Endothelial cell of hepatic sinusoid (primary cell): ENCODE measurements around the gene TOM1L2.

Experiments used
- in situ Hi-C: cut with HindIII; loops from 2 replicates; pipeline ENCODE4 v1.10.0; 2017; ENCODE audit warnings: low sequenced_read_pairs

The TOM1L2 gene

DNA sequence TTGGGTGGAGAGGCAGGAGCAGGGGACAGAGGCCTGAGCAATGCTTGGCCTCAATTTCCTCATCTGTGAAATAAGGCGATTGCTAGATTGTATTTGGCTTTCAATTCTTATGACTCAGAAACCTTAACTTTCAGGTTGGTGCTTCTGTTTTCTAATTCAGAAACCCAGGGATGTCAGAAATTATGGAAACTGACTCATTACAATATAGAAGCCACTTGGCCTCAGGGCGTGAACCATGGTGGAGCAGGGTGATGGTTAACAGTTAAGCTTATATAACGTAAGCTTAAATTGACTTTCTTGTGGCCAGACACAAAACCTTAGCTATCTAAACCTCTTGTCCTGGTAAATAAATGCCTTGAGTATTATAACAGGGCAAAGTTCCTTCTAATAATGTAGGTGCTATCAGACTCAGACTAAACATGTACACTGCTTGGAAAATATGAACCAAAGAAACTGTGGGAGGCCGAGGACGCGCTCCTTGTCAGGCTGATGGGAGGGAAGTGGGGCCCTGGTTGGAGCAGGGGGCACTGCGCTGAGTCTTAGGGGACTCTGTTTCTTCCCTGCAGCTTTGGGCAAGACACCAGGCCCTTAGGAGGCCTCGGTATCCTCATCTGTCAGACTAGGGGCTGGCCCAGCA, 118.3 kb downstream of the TOM1L2 start:
- in situ Hi-C loops, result loop anchor here (5.0 kb wide), 2 partner anchors 42 to 162 kb away; no protein-coding TSS in a partner anchor

DNA sequence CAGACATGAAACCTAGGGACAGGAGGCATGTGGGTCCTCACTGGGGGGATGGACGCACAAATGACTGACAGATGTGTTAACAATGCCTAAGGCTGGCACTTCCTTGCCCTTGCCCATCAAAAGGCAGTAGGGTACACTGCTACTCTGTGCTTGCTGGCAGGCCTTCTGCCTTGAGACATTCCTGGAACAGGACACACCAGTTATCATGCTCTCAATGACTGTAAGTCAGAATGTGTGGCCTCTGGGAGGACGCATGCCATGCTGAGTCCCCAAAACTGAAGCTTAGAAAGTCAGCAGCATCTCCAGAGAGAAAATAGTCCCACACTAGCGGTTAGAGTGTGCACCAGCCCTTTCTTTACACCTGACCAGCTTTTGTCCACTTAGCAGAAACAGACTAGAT, 119.3 kb downstream of the TOM1L2 start:
- in situ Hi-C loops, result loop anchor here (5.0 kb wide), 2 partner anchors 41 to 161 kb away; no protein-coding TSS in a partner anchor

DNA sequence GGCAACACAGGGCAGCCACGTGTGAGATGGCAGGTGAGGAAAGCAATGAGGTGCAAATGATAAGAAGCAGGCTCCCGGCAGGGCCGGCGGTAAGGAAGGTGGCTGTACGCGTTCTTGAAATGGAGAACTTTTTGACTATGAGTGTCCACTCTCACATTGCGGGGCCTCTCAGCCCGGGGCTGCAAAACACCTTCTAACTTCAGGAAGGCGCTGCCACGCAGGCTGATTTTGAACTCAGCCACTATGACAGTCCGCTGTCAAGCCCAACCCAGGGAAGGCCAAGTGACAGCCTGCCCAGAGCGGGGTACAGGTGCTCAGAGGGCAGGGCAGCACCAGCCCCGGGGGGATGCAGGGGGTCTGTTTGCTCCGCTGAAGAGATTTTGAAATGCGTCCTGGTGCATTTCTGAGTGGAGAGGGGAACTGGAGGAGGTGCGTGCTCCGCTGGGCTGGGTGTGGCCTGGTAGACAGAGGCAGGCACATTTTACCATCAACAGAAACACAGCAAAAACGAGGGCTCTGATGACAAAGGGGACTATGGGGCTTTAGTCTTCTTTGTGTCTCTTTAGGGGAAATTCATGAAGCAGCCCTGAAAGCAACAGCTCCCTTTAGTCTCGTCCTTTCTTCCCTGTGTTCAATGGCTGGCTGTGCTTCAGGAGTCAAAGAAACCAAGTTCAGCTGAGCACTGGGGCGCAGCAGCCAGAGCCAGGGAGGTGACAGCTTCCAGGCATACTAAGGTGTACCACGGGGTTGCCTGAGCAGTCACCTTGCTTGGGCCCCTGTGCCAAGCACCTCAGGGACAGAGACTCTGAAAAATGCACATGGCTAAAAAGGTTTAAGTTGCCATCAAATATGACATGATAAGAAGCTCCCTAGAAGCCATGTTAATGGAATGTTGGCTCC, 120.8 kb downstream of the TOM1L2 start:
- in situ Hi-C loops, result loop anchor here (5.0 kb wide), 2 partner anchors 39 to 159 kb away; no protein-coding TSS in a partner anchor

DNA sequence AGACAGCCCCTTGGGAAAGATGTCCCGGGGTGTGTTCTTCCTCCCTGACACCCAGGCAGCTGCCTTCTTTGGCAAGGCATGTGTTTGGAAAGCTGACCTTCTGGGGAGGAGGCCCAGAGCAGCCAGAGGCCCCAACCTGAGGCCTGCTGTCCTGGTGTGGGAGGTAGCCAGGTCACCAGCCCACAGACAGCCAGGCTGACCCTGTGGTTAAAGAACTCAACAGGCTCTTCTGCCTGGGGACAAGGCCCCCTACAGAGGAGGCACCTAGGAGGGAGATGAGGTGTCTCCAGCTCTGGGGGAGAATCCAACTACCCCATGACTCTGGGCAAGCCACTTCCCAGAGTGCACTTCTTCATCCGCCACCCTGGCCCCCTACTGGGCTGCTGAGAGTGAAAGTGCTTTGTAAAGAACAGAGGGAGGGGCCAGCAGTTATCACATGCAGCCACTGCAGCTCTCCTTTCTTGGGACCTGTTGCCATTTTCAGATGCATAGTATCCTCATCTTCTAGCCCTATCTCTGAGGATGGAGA, 122.3 kb downstream of the TOM1L2 start:
- in situ Hi-C loops, result loop anchor here (5.0 kb wide), 2 partner anchors 38 to 158 kb away; no protein-coding TSS in a partner anchor

DNA sequence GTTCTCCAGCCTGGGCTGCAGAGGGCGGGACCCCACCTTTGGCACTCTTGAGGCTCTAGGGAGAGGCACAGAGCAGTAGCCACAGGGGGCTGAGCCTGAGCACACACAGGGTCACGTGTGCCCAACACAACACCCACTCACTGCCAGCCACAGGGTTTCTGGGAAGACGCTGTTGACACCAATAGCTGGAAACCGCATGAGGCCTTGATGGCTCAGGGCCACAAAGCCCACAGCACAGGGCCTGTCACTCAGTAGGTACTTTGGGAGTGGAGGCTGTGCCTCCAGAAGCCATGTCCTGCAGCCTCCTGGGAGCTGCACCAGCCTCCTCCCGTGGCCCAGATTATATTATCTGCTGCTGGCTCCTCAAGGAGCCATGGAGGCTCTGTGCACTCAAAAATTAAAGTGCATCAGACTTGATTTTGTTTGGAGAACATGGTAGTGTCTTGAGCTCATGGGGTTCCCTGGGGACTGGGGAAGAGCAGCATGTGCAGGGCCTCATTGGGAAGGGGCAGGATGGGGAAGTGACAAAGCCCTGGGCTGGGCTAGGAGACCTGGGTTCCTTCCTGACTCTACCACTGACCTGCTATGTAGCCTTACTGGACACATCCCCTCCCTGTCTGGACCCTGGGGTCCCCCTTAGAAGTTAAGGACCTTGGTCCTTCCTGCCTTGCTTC, 122.9 kb downstream of the TOM1L2 start:
- in situ Hi-C loops, result no loop called here

DNA sequence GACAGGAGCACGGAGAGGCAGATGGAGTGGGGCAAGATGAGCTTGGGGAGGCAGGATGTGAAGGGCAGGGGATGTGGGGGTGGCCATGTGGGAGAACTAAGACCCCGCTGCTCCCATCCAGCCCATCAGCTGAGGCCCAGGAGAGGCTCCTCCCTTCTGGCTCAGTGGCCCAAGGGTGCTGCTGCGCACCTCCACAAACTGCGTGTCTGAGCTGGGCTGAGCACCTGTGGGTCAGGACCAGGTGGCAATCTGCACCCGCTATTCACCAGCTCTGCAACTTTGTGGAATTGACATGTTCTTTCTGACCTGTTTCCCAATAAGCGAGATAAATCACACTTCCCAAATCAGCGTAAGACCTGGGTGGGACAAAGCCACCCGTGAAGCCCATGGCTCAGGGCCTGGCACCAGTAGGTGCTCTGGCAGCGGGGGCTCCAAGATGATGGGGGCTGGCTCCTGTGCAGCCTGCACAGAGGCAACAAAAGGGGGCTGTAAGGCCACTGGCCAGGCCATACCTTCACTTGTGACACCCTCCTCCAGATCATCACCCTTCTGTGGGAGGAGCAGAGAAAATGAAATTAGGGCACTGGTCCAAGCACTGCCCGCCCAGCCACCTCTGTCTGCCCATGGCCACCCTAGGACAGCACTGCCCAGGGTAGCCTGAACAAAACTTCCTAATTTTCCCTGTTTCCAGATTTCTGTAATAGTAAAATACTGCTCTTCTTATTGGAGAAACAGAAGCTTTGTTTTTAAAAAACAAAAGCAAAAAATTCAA, 123.7 kb downstream of the TOM1L2 start:
- in situ Hi-C loops, result no loop called here

DNA sequence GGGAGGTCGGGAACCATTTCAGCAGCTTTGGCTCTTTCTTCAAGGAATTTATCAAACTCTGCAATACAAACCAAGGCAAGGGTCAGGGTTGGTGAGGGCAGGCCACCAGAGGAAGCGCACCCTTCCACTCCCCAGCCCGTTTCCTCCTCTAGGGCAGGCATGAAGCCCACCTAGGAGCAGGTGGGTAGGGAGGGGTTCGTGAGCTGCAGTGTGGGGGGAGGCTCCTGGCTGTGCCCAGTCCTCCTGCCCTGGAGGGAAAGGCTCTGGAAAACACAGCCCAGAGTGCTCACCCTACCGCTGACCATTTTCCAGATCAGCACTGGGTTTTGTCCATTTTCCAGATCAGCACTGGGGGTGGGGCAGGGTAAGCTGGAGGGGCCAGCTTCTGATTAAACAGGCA, 124.5 kb downstream of the TOM1L2 start:
- in situ Hi-C loops, result no loop called here

DNA sequence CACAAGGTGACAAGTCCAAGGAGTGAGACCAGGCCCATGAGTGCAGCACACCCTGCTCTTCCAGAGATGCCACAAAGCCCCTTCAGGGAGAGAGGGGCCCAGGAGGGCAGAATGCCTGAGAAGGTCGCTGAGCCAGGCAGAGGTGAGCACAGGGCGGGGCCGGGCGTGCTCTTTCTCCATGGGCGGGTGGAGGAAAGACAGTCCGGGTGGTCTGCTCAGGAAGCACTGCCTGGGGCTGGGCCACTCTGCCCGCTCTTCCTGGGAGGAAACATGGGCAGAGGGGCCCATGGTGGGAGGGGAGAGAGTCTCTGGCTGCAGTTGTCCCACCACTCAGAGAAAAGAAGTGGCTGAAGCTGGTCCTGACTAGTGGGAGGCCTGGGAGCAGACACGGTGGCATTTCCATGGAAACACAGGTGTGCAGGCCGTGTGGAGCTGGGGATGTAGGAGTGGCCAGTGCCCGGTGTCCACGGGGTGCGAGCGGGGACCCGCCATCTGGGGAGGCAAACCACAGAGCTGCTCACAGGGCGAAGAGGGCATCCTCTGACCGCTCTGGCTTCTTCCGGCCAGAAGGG, 125.0 kb downstream of the TOM1L2 start:
- in situ Hi-C loops, result no loop called here

DNA sequence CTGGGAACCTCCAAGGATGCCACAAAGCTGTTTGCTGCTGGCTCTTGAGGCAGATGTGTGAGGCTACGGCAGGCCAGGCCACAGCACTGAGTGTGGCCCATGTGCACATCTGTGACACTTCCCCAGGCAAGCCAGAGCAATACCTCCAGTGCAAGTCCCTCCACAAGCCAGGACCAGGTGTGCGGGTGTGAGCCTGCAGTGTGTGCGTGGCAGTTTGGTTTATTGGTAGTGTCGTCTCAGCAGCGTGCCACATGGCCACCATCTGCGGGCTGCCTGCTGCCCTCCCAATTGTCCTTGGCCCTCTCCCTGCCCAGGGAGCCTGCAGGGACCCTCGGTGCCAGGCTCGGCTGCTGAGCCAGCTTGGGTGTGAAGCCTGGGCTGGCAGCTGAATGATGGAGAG, 125.6 kb downstream of the TOM1L2 start:
- in situ Hi-C loops, result no loop called here

DNA sequence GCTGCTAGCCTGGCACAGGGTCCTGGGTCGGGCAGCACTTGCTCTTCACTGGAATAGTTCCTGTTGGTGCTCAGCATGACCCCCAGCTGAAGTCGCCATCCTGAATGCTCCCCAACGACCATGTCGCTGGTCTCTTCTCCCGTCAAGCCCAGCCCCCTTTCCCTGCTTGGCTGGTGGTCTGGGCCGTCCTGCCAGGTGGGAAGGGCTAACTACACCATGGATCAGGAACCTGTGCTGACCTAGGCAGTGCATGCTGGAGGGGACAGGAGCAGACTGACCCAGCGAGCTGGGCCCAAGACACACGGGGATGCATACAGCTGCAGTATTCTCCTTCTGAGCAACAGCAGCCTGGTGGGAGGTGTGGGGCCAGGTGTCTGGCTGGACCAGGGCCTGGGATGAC, 126.2 kb downstream of the TOM1L2 start:
- in situ Hi-C loops, result no loop called here

DNA sequence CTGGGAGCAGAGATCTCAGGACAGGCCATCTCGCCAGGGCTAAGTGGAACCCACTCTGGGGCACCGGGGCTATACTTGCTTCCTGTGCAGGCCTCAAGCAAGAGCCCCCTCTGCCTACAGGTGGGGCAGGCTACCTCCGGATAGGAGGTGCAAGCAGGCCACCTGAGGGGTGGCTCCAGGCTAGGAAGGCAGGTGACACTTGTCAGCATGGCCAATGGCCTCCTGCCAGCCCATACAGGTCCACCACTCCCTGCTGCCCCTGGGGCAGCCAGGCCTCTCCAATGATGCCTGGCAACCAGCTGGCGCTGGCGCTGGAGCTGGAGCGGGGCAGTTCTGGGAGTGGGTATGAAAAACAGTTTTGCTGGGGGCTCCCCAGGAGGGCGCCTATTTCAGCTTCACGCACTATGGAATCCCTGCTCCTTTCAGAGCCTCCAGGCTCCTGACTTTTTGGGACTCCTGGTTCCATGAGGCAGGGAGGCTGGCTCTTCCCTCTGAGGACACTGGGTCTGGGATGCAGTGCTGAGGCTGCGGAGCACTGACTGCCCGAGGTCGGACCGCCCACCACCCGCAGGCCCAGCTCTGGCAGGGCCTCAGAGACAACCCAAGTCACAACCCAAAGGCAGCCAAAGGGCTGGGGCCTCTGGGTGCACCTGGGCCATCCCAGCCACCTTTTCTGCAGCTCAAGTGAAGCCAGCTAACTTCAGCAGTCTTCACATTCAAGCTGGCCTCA, 127.0 kb downstream of the TOM1L2 start:
- in situ Hi-C loops, result no loop called here

DNA sequence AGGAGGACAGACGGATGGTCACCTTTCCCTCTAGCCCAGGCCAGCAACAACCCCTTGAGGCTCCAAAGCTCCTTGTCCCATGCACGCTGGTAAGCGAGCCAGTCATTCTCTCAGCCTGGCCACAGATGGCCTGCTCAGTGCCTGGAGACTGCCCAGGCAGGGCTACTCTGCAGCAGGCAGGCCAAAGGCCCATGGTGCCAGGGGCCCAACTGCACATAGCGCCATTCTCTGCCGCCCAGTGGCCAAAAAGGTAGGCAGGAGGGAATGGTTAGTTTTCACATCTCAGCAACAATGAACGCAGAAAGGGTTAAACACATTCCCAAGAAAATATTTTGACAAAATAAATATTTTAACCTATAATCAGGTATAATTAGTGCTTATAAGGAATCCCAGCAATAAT, 127.7 kb downstream of the TOM1L2 start:
- in situ Hi-C loops, result no loop called here

DNA sequence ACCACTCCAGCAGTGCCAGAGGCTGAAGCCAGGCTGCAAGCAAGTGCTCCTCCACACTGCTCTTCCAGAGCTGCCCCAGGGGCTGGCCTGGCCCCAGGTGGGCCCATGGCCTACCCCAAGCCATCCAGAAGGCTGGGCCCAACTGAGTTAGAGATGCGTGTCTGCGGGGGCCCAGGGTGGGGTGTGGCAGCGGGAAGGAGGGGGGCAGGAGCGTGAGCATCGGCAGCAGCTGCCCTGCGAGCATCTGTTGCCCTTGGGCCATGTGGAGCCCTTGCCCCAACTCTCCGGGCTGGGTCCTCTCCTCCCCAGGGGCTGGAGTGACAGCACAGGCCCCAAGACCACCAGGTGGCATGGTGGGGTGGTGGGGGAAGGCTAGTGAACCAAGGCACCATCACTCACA, 128.1 kb downstream of the TOM1L2 start:
- in situ Hi-C loops, result no loop called here

DNA sequence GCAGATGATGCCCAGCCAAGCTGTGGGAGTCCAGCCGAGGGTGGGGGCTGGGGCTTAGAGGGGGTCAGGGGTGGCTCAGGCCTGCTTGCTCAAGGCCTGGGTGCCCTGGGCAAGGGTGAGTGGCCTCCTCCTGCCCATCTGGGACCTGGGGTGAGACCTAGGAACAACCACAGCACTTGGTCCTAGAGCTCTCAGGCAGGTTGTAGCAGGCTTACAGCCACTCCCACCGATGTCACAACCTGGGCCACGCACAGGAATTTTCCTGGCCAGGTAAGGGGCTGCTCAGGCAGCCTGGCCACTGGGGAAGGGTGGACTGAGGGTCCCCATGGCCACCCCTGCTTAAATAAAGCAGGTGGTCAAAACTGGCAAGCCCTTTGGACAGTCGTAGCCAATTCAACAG, 129.1 kb downstream of the TOM1L2 start:
- in situ Hi-C loops, result no loop called here

DNA sequence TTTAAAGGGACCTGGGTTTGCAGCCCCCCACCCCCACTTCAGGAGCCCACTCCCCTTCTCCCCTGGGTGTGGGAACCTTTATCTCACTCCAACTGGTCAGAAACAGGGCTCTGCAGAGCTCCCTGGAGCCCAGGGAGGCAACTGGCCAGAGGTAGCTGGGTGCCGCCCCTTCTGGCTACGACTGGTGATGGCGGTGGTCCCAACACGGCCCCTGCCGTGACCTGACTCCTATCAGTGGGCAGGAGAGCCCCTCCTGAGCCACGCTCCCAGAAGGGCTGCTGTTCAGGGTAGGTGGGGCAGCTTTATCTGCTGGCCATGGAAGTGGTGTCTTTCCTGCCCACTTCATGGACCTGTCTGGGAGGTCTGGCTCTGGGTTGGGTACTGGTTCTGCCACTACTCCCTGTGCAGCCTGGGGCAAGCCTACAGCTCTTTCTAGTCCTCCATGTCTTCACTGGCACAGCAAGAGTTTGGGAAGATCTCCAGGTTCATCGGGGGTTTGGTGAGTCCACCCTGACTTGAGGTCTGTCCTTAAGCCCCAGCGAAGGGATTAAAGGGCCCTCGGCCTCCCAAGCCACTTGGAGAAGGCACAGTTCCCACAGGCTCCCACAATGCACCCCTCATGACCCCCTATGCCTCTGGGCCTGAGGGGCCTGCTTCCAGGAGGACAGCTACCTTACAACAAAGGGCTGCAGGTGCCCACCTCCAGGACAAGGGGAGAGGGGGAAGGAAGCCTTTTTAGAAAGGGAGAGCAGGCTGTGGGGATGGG, 129.9 kb downstream of the TOM1L2 start:
- in situ Hi-C loops, result no loop called here

DNA sequence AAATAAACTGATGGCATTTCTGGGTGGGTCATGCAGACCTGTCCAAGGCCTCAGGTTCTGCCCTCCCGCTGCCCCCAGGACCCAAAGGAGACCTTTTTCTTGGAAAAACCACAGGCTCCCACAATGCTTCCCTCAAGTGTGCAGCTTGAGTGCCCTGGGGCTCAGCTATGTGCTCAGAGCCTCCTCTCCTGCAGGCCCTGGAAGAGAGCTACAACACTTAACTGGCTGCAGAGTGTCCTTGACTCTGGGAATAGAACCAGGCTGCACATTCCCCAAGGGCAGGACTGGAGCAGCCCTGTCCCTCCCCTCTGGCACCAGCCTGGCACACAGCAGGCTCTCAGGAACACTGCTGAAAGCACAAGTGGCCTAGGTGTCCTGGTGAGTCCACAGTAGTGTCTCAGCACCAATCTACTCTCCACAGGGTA, 130.6 kb downstream of the TOM1L2 start:
- in situ Hi-C loops, result no loop called here

DNA sequence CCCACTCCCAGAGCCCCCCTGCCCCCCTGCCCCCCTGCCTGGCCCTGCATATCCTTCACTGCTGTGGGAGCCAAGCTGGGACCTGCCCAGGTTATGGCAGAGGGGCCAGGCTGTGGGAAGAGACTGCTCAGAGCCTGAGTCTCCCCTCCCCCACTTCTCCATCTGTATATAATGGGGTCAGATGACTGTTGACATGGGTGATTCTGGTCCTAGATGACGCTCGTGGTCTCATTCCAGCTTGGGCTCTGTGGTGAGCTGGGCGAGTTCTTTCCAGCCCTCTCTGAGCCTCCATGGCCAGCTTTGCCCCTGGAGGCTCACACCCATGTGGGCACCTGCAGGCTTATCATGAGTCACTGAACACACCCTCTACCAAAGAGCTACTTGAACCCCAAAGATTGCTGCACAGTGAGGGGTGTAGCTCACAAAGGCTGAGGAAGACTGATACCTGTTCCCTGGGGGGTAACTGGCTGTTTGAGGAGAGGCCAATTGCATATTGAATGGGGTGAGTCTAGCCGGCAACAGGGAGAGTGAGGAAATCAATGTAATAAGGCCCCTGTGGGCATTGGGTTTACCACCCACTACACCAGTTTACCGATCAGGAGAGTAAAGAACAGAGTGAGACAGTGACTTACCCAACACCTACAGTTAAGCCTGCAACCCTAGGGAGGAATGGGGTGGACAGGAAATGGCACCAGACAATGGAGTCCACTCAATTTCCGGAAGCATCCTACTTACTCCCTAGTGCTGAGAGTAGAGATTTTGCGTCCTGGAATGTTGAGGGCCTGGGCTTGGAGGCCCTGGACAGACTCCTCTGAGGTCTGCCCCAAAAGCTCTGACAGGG, 131.2 kb downstream of the TOM1L2 start:
- in situ Hi-C loops, result no loop called here
